Mucosa of descending colon (tissue), 3 donors: ENCODE results near the gene USF1. TPM values are rescaled to one million over a fixed set of nuclear protein-coding genes. Genes with fewer than 3 reads are reported as not detected.
"Not testable (repeated sequence)": the region's sequence is repeated elsewhere in the genome, so short reads cannot be mapped to it uniquely, and the experiment has no call there.

Experiments
- ATAC-seq: fragments of 200-7000 bp; cut with Tn5 transposase; one replicate; pipeline ENCODE4 v1.9.1; 2020; ENCODE audit warnings: mild to moderate bottlenecking, moderate library complexity
- DNase-seq, 3 donors: peaks; one replicate each; pipeline ENCODE4 v3.0.0-alpha.2; 2020
- H3K36me3 ChIP-seq: fragments of 200-600 bp; one replicate; pipeline ENCODE4 v1.8.0; 2021; ENCODE audit warnings: low read depth, mild to moderate bottlenecking
- H3K4me1 ChIP-seq: fragments of 200-600 bp; one replicate; pipeline ENCODE4 v1.8.0; 2021; ENCODE audit warnings: low read depth, mild to moderate bottlenecking
- H3K4me3 ChIP-seq: fragments of 200-600 bp; one replicate; pipeline ENCODE4 v1.8.0; 2021; ENCODE audit warnings: mild to moderate bottlenecking
- H3K9me3 ChIP-seq: fragments of 200-600 bp; one replicate; pipeline ENCODE4 v1.8.0; 2021; ENCODE audit warnings: mild to moderate bottlenecking
- CTCF ChIP-seq: fragments of 200-600 bp; IDR thresholded peaks from one replicate; pipeline ENCODE4 v1.8.0; 2022; ENCODE audit warnings: antibody characterized with exemption, mild to moderate bottlenecking
- intact Hi-C, 2 donors: fragments of 100-400 bp; cut with DNase I in 1 of 2; cut with micrococcal nuclease in 1 of 2; formaldehyde crosslinking; loops; one replicate each; pipeline versions ENCODE4 v1.11.0 to v1.11.1; 2022; cut with DNase I, micrococcal nuclease
- total RNA-seq, 3 donors: library from RNA; stranded (reverse); fragmentation: NEBNext Ultra II Directional in 2 of 3; extraction: Animal tissue kit (Norgen Biotek cat#: 25700) in 2 of 3; gene quantifications; one replicate each; pipeline versions ENCODE4 v1.2.1 to v1.2.4, GENCODE V29; 2021 to 2023
- donor health status: DM: no; HTN: no; CAD: no; lungs with moderate emphysema.
- donor health status: DM: no; HTN: no; CAD: no.
- donor health status: DM: no; HTN: yes; CAD: no.

Gene USF1
- total RNA-seq, 3 donors from 2014 or later, result 66.8 to 80.5 (median 71.7) TPM

DNA sequence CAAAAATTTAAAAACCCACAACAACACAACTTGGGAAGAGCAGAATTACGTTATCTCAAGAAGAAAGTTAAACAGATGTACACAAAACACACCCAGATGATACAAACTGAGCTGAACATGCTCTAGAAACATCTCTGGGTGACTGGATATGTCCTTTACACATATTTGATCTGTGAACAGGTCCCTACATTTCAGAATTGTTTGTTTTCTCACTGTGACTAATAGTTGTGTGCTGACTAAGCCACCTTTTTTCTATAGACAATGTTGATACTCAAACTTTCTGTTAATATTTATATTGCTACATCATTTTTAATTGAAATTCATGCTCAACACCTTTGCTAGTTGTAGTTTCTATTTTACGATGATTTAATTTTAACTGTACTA is 23.8 kb downstream of the USF1 start:
- TF ChIP-seq CTCF, result no peak
- DNase-seq, result no peak
- Histone ChIP-seq H3K4me1 (peaks cover 9% of the 10 kb centered on the region), H3K36me3 (no peaks in the 10 kb centered on the region), H3K9me3 (no peaks in the 10 kb centered on the region), H3K4me3 (no peak overlapping the region)
- no peak for ATAC-seq
- intact Hi-C loops, result no loop called here

- intact Hi-C loops, result no loop called here
- Histone ChIP-seq H3K36me3 (no peaks in the 10 kb centered on the region), H3K4me3 (peak overlapping the region; percentile 38), H3K4me1 (peaks cover 9% of the 10 kb centered on the region), H3K9me3 (no peaks in the 10 kb centered on the region)
- DNase-seq (peak; percentile 97 to 98 (median 98)), ATAC-seq (peak; percentile 94)
- TF ChIP-seq CTCF, result no peak
Measured at GRCh38 chr1:161021165-161021969, 24.4 kb downstream of the USF1 start.

- Histone ChIP-seq H3K36me3 (no peaks in the 10 kb centered on the region), H3K9me3 (no peaks in the 10 kb centered on the region), H3K4me1 (peaks cover 9% of the 10 kb centered on the region), H3K4me3 (peak within 1 kb of the TSS; percentile 38)
- intact Hi-C loops, result no loop called here
- DNase-seq, result peak; percentile 74 to 82 (median 82)
- no peak for TF ChIP-seq CTCF
- ATAC-seq, result peak; percentile 66
Measured at GRCh38 chr1:161020509-161021164, 25.1 kb downstream of the USF1 start, which contains the start of gene F11R. Gene F11R (minus strand): TSS chr1:161021152. CDS start chr1:161021073, 79 bp downstream.

- Histone ChIP-seq H3K9me3 (no peaks in the 10 kb centered on the region), H3K4me3 (peak overlapping the region; percentile 38), H3K36me3 (no peaks in the 10 kb centered on the region), H3K4me1 (peaks cover 13% of the 10 kb centered on the region)
- peak; percentile 1 for ATAC-seq
- TF ChIP-seq CTCF, result no peak
- intact Hi-C loops, result no loop called here
- DNase-seq, result peak in 1 of 3 donors; percentile 32
Measured at GRCh38 chr1:161019751-161020495, 25.9 kb downstream of the USF1 start.

GRCh38 chr1:161019111-161019660 is 26.6 kb downstream of the USF1 start:
- H3K4me3 ChIP-seq, H3K36me3 ChIP-seq, ATAC-seq, H3K9me3 ChIP-seq, intact Hi-C loops, DNase-seq: not testable (repeated sequence)
- peaks cover 19% of the 10 kb centered on the region for H3K4me1 ChIP-seq
